ENCODE measurements around the gene PLVAP. TPM values are rescaled to one million over a fixed set of nuclear protein-coding genes. Genes with fewer than 3 reads are reported as not detected.

Gene PLVAP, protein sequence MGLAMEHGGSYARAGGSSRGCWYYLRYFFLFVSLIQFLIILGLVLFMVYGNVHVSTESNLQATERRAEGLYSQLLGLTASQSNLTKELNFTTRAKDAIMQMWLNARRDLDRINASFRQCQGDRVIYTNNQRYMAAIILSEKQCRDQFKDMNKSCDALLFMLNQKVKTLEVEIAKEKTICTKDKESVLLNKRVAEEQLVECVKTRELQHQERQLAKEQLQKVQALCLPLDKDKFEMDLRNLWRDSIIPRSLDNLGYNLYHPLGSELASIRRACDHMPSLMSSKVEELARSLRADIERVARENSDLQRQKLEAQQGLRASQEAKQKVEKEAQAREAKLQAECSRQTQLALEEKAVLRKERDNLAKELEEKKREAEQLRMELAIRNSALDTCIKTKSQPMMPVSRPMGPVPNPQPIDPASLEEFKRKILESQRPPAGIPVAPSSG
- 378 TPM for total RNA-seq

GRCh38 chr19:17376935-17377600 is at the start of gene PLVAP:
Gene PLVAP, minus strand, starts transcription at chr19:17377342. Its CDS starts 54 bp downstream, at chr19:17377288.
- Histone ChIP-seq H3K4me3 (peak within 1 kb of the TSS in 1 of 2 donors; percentile 26), H3K4me1 (peaks cover 0 to 2% of the 10 kb centered on the region in 2 donors), H3K27ac (no peak within 1 kb of the TSS), H3K27me3 (no peaks in the 10 kb centered on the region), H3K36me3 (no peaks in the 10 kb centered on the region), H3K9me3 (no peaks in the 10 kb centered on the region)
- TF ChIP-seq, protein P1, sequence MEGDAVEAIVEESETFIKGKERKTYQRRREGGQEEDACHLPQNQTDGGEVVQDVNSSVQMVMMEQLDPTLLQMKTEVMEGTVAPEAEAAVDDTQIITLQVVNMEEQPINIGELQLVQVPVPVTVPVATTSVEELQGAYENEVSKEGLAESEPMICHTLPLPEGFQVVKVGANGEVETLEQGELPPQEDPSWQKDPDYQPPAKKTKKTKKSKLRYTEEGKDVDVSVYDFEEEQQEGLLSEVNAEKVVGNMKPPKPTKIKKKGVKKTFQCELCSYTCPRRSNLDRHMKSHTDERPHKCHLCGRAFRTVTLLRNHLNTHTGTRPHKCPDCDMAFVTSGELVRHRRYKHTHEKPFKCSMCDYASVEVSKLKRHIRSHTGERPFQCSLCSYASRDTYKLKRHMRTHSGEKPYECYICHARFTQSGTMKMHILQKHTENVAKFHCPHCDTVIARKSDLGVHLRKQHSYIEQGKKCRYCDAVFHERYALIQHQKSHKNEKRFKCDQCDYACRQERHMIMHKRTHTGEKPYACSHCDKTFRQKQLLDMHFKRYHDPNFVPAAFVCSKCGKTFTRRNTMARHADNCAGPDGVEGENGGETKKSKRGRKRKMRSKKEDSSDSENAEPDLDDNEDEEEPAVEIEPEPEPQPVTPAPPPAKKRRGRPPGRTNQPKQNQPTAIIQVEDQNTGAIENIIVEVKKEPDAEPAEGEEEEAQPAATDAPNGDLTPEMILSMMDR (IDR thresholded peaks at IDR 0.05) = no peak
- peak in 1 of 2 donors; percentile 68 for DNase-seq (ENCODE audit: low spot score in 2 of 2)
- intact Hi-C loops (cut with DNase I) = no loop called here

- intact Hi-C loops (cut with DNase I) = no loop called here
- H3K4me3 ChIP-seq = no peak overlapping the region
- H3K27ac ChIP-seq = no peak overlapping the region
- DNase-seq (ENCODE audit: low spot score in 2 of 2) = no peak
- H3K9me3 ChIP-seq = no peaks in the 10 kb centered on the region
- peaks cover 0 to 3% of the 10 kb centered on the region in 2 donors for H3K36me3 ChIP-seq
- TF ChIP-seq, protein P1 (IDR thresholded peaks at IDR 0.05) = peak in 2 of 3 experiments; percentile 5 to 52
- no peaks in the 10 kb centered on the region for H3K27me3 ChIP-seq
- H3K4me1 ChIP-seq = peaks cover 0 to 6% of the 10 kb centered on the region in 2 donors
These were observed 47.7 kb upstream of the PLVAP start for GRCh38 chr19:17424743-17425365.

- TF ChIP-seq, protein P1 (IDR thresholded peaks at IDR 0.05) = no peak
- Histone ChIP-seq H3K36me3 (peaks cover 0 to 3% of the 10 kb centered on the region in 2 donors), H3K4me3 (no peak overlapping the region), H3K27me3 (no peaks in the 10 kb centered on the region), H3K27ac (no peak overlapping the region), H3K4me1 (peaks cover 5 to 6% of the 10 kb centered on the region in 2 donors), H3K9me3 (no peaks in the 10 kb centered on the region)
- intact Hi-C loops (cut with DNase I) = no loop called here
- no peak for DNase-seq (ENCODE audit: low spot score in 2 of 2)
These were observed 46.5 kb upstream of the PLVAP start for GRCh38 chr19:17423429-17424208.

GRCh38 chr19:17421942-17422341 is 44.8 kb upstream of the PLVAP start:
- Histone ChIP-seq H3K36me3 (peaks cover 0 to 3% of the 10 kb centered on the region in 2 donors), H3K4me3 (no peak overlapping the region), H3K27me3 (no peaks in the 10 kb centered on the region), H3K9me3 (no peaks in the 10 kb centered on the region), H3K27ac (no peak overlapping the region), H3K4me1 (peaks cover 5 to 6% of the 10 kb centered on the region in 2 donors)
- DNase-seq (ENCODE audit: low spot score in 2 of 2) = no peak
- intact Hi-C loops (cut with DNase I) = loop anchor here (2.0 kb wide), 1 partner anchor 49 kb away; the partner anchor contains the start of gene SLC27A1
- TF ChIP-seq, protein P1 (IDR thresholded peaks at IDR 0.05) = no peak

DNA sequence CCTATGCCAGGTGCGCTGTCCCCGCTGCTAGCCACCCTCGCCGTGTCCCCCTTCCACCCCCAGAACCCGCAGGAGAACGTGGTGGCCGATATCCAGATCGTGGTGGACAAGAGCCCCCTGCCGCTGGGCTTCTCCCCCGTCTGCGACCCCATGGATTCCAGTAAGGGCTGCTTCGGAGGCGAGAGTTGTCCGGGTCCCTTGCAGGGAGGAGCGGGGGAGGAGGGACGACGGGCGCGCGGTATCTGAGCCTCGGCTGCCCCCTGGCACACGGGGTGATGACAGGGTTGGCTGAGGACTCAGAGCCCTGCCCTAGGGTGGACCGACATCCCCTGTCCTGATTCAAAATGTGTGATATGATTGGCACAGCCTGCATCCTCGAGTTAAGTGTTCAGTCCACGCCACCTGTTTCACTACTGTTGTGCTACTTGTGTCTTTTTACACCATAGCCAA is 43.4 kb upstream of the PLVAP start:
- no peaks in the 10 kb centered on the region for H3K9me3 ChIP-seq
- peaks cover 5 to 6% of the 10 kb centered on the region in 2 donors for H3K4me1 ChIP-seq
- DNase-seq (ENCODE audit: low spot score in 2 of 2) = peak in 1 of 2 donors; percentile 68
- H3K4me3 ChIP-seq = peak overlapping the region; percentile 62 to 85
- TF ChIP-seq, protein P1 (IDR thresholded peaks at IDR 0.05) = no peak
- H3K36me3 ChIP-seq = peaks cover 0 to 3% of the 10 kb centered on the region in 2 donors
- intact Hi-C loops (cut with DNase I) = loop anchor here (2.0 kb wide), 1 partner anchor 50 kb away; the partner anchor contains the start of gene SLC27A1
- no peak overlapping the region for H3K27ac ChIP-seq
- no peaks in the 10 kb centered on the region for H3K27me3 ChIP-seq

Measured in ascending aorta (tissue), 2 donors.